Transverse colon (tissue), 4 donors: ENCODE results near the gene CDK13.

Source experiments
- CTCF ChIP-seq, 5 experiments: fragments of 200-600 bp in 3 of 5; fragments of 450-650 bp in 2 of 5; sonication (generic) in 3 of 5; IDR thresholded peaks; 1 replicate in 2 of 5; 2 replicates in 3 of 5; pipeline ENCODE4 v1.5.1; 2016 to 2017; ENCODE audit warnings: antibody characterized with exemption in 5 of 5, inconsistent platforms in 3 of 5, mild to moderate bottlenecking in 2 of 5, moderate library complexity in 1 of 5
- POLR2A ChIP-seq: fragments of 450-650 bp; IDR thresholded peaks from one replicate; pipeline ENCODE4 v1.6.1; 2016; ENCODE audit warnings: antibody characterized with exemption, mild to moderate bottlenecking, moderate library complexity
- POLR2AphosphoS5 ChIP-seq, 3 donors: sonication (generic); formaldehyde crosslinking; IDR thresholded peaks; one replicate each; pipeline ENCODE4 v1.6.1; 2016; ENCODE audit warnings: antibody characterized with exemption in 3 of 3

GRCh38 chr7:40019558-40019957 is 69.5 kb downstream of the CDK13 start:
- TF ChIP-seq CTCF (IDR thresholded peaks at IDR 0.05) = no peak
- TF ChIP-seq POLR2AphosphoS5 (IDR thresholded peaks at IDR 0.05) = no peak
- no peak for TF ChIP-seq POLR2A
